Loucy (cell line): ENCODE data around the gene FANCE.
"Not testable (repeated sequence)": the region's sequence is repeated elsewhere in the genome, so short reads cannot be mapped to it uniquely, and the experiment has no call there.

Experiments used
- H2AFZ ChIP-seq: fragments of 200-600 bp; sonication (generic); 2 replicates; pipeline ENCODE4 v1.6.0; 2016; ENCODE audit warnings: antibody characterized with exemption, mild to moderate bottlenecking, low read length, moderate library complexity
- H3F3A ChIP-seq: fragments of 200-600 bp; 2 replicates; pipeline ENCODE4 v1.6.0; 2016; ENCODE audit warnings: antibody characterized with exemption, low read depth, mild to moderate bottlenecking
- H3K27me3 ChIP-seq: fragments of 200-600 bp; sonication (generic); 2 replicates; pipeline ENCODE4 v1.6.1; 2014; ENCODE audit warnings: low read length, mild to moderate bottlenecking; ENCODE audit not compliant: insufficient read depth, poor library complexity, severe bottlenecking
- H3K36me3 ChIP-seq: fragments of 200-600 bp; sonication (generic); 2 replicates; pipeline ENCODE4 v1.6.1; 2016; ENCODE audit warnings: low read length; ENCODE audit not compliant: insufficient read depth
- H3K4me1 ChIP-seq: fragments of 200-600 bp; sonication (generic); 2 replicates; pipeline ENCODE4 v1.5.1; 2014; ENCODE audit warnings: low read length, mild to moderate bottlenecking; ENCODE audit not compliant: insufficient read depth, poor library complexity, severe bottlenecking
- H3K4me2 ChIP-seq: fragments of 200-600 bp; sonication (generic); 2 replicates; pipeline ENCODE4 v1.6.0; 2014; ENCODE audit warnings: antibody characterized with exemption, low read length, low read depth, mild to moderate bottlenecking; ENCODE audit not compliant: poor library complexity, severe bottlenecking
- H3K4me3 ChIP-seq: fragments of 200-600 bp; sonication (generic); 2 replicates; pipeline ENCODE4 v1.5.1; 2014; ENCODE audit warnings: low read length, mild to moderate bottlenecking, mixed read lengths; ENCODE audit not compliant: poor library complexity, severe bottlenecking
- H3K79me2 ChIP-seq: fragments of 200-600 bp; sonication (generic); 2 replicates; pipeline ENCODE4 v1.6.1; 2014; ENCODE audit warnings: low read length; ENCODE audit not compliant: insufficient read depth
- H3K9ac ChIP-seq: fragments of 200-600 bp; sonication (generic); 2 replicates; pipeline ENCODE4 v1.6.0; 2014; ENCODE audit warnings: mild to moderate bottlenecking, low read depth, low read length, moderate library complexity; ENCODE audit not compliant: poor library complexity, severe bottlenecking
- H3K9me2 ChIP-seq: fragments of 200-600 bp; sonication (generic); replicated peaks from 2 replicates; pipeline ENCODE4 v1.6.1; 2016; ENCODE audit warnings: low read depth, low read length, mixed read lengths
- H3K9me3 ChIP-seq: fragments of 200-600 bp; sonication (generic); 2 replicates; pipeline ENCODE4 v1.6.1; 2014; ENCODE audit warnings: mild to moderate bottlenecking, antibody characterized with exemption, low read length, low read depth; ENCODE audit not compliant: insufficient read depth
- H4K20me1 ChIP-seq: fragments of 200-600 bp; sonication (generic); 2 replicates; pipeline ENCODE4 v1.6.0; 2014; ENCODE audit warnings: antibody characterized with exemption, low read length, mild to moderate bottlenecking; ENCODE audit not compliant: insufficient read depth, poor library complexity, severe bottlenecking
- EZH2phosphoT487 ChIP-seq: fragments of 200-600 bp; IDR thresholded peaks from 2 replicates; pipeline ENCODE4 v1.6.1; 2018; ENCODE audit warnings: antibody characterized with exemption, mild to moderate bottlenecking, moderate library complexity, borderline replicate concordance
- TF ChIP-seq, protein P1 (sequence below): fragments of 200-600 bp; sonication (generic); conservative IDR thresholded peaks from 2 replicates; pipeline ENCODE4 v1.5.1; 2014; ENCODE audit warnings: mild to moderate bottlenecking, antibody characterized with exemption, low read length

FANCE gene

DNA sequence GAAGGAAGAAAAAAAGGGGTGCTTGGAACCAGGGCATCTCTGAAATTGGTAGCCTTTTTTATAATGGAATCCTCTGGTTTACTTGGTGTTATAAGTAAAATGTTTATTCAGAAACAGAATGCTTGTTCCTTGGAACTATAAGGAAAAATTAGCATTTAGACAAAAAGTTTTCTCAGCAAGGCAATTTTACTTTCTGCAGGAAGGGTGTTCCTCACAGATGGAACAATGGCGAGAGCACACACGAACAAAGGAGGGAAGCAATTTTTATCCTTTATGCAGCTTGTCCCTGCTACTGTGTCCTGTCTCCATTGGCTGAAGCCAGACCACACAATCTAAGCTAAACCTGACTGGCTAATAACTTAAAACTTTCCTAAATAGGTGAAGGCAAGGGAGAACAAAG lies 22.7 kb upstream of the FANCE start:
- Histone ChIP-seq H3F3A (no peaks in the 10 kb centered on the region), H3K9me2 (no peaks in the 10 kb centered on the region), H3K36me3 (no peaks in the 10 kb centered on the region), H3K4me1 (no peaks in the 10 kb centered on the region), H3K4me2 (no peak overlapping the region), H3K27me3 (no peaks in the 10 kb centered on the region), H4K20me1 (no peaks in the 10 kb centered on the region), H3K4me3 (no peak overlapping the region), H3K9me3 (peaks cover 4% of the 10 kb centered on the region; the same call in 1 of the 2 replicates), H2AFZ (no peak overlapping the region), H3K79me2 (no peaks in the 10 kb centered on the region), H3K9ac (no peak overlapping the region)
- no peak for TF ChIP-seq EZH2phosphoT487
- TF ChIP-seq, protein P1, sequence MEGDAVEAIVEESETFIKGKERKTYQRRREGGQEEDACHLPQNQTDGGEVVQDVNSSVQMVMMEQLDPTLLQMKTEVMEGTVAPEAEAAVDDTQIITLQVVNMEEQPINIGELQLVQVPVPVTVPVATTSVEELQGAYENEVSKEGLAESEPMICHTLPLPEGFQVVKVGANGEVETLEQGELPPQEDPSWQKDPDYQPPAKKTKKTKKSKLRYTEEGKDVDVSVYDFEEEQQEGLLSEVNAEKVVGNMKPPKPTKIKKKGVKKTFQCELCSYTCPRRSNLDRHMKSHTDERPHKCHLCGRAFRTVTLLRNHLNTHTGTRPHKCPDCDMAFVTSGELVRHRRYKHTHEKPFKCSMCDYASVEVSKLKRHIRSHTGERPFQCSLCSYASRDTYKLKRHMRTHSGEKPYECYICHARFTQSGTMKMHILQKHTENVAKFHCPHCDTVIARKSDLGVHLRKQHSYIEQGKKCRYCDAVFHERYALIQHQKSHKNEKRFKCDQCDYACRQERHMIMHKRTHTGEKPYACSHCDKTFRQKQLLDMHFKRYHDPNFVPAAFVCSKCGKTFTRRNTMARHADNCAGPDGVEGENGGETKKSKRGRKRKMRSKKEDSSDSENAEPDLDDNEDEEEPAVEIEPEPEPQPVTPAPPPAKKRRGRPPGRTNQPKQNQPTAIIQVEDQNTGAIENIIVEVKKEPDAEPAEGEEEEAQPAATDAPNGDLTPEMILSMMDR, result no peak

- H3F3A ChIP-seq, result no peaks in the 10 kb centered on the region
- H3K27me3 ChIP-seq, result no peaks in the 10 kb centered on the region
- H4K20me1 ChIP-seq, result no peaks in the 10 kb centered on the region
- no peak overlapping the region for H3K9ac ChIP-seq
- no peak overlapping the region for H3K4me2 ChIP-seq
- H3K4me1 ChIP-seq, result no peaks in the 10 kb centered on the region
- H3K9me2 ChIP-seq, result no peaks in the 10 kb centered on the region
- H3K9me3 ChIP-seq, result peaks cover 4% of the 10 kb centered on the region; the same call in 1 of the 2 replicates
- H2AFZ ChIP-seq, result no peak overlapping the region
- no peaks in the 10 kb centered on the region for H3K79me2 ChIP-seq
- H3K4me3 ChIP-seq, result no peak overlapping the region
- no peaks in the 10 kb centered on the region for H3K36me3 ChIP-seq
- TF ChIP-seq EZH2phosphoT487, result no peak
- TF ChIP-seq, protein P1, result no peak
Observed at GRCh38 chr6:35432291-35432690, 19.8 kb upstream of the FANCE start.

DNA sequence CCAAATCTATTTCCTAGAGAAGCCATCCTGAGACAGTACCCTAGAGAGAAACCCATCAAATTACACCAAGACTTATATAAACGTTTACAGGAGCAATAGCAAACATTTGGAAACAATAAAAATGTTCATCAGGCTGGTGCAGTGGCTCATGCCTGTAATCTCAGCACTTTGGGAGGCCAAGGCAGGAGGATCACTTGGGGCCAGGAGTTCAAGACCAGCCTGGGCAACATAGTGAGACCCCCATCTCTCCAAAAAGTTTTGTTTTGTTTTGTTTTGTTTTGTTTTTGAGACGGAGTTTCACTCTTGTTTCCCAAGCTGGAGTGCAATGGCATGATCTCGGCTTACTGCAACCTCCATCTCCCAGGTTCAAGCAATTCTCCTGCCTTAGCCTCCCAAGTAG lies 19.4 kb upstream of the FANCE start:
- H3F3A ChIP-seq, H3K9ac ChIP-seq, H3K4me3 ChIP-seq, H3K27me3 ChIP-seq, H3K36me3 ChIP-seq, H2AFZ ChIP-seq, H3K79me2 ChIP-seq, H3K9me3 ChIP-seq, H4K20me1 ChIP-seq, H3K4me2 ChIP-seq, H3K4me1 ChIP-seq, H3K9me2 ChIP-seq: not testable (repeated sequence)

DNA sequence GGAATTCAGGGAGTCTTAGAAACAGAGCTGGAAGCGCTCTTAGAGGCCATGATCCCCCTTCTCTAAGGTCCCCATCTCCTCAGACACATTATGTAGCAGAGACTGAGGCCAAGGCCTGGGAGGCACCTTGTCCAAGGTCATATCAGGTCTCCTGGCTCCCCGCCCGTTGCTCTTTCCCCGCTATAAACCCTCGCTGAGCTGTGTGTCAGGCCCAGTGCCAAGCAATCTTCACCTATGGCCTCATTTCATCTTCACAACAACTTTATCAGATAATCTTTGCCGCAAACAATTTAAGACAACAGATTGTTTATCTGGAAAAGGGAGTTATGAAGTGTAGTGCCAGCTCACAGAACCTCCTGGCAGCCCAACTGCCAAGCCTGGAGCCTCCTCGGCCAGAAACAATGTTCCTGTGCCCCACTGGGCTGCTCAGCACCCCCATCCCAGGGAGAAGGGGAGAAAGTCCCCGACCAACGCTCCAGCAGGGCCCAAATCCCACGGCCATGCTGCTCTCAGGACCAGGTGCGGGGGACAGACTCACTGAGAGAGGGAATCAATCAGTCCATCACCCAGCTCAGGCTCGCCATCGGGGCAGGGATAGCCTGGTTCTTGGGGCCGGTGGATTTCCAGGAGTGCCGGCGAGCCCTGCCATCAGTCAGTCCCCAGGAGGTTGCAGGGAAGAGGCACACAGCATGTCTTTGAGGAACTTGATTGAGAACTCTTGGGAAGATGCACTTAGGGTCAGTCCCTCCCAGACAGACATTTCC lies 16.9 kb upstream of the FANCE start:
- Histone ChIP-seq H4K20me1 (no peaks in the 10 kb centered on the region), H3F3A (no peaks in the 10 kb centered on the region), H3K79me2 (no peaks in the 10 kb centered on the region), H3K4me2 (no peak overlapping the region), H3K9ac (no peak overlapping the region), H3K9me2 (no peaks in the 10 kb centered on the region), H3K27me3 (no peaks in the 10 kb centered on the region), H3K4me1 (no peaks in the 10 kb centered on the region), H3K4me3 (no peak overlapping the region), H3K36me3 (no peaks in the 10 kb centered on the region), H3K9me3 (no peaks in the 10 kb centered on the region), H2AFZ (no peak overlapping the region)
- TF ChIP-seq, protein P1, result no peak
- TF ChIP-seq EZH2phosphoT487, result no peak
